IMR-90 (cell line): ENCODE measurements around the gene ERRFI1. TPM values are rescaled to one million over a fixed set of nuclear protein-coding genes. Genes with fewer than 3 reads are reported as not detected.

Experiments used
- ATAC-seq: fragments of 200-7000 bp; cut with Tn5 transposase; 2 replicates; pipeline ENCODE4 v1.9.1; 2020; ENCODE audit warnings: low read depth, mild to moderate bottlenecking, moderate library complexity
- BruUV-seq: library from RNA; stranded (reverse); fragments of 400-500 nt; replicated peaks from 2 replicates; lab custom pipeline; 2021; lab: Mats Ljungman, UMichigan
- CTCF ChIA-PET: fragments of 300-600 bp; formaldehyde crosslinking; extraction: SDS; loops from one replicate; lab custom pipeline; 2021; ENCODE audit warnings: antibody characterized with exemption; lab: Yijun Ruan, JAX
- POLR2A ChIA-PET: fragments of 300-600 bp; sonication (Branson Sonifier 250); formaldehyde crosslinking; loops from one replicate; lab custom pipeline; 2022; ENCODE audit warnings: antibody characterized with exemption; ENCODE audit not compliant: unreplicated experiment; lab: Charles Lee
- DNase-seq: peaks from one replicate; pipeline ENCODE4 v3.0.0; 2013
- H2AFZ ChIP-seq: replicated peaks from 2 replicates; pipeline ENCODE3; 2013; ENCODE audit warnings: low read length, mild to moderate bottlenecking; ENCODE audit not compliant: poor library complexity
- H2AK5ac ChIP-seq: 2 replicates; pipeline ENCODE4 v1.6.1; 2013; ENCODE audit warnings: low read depth, low read length, inconsistent platforms
- H2AK9ac ChIP-seq: replicated peaks from 2 replicates; pipeline ENCODE3; 2013; ENCODE audit warnings: mild to moderate bottlenecking, low read depth, low read length, moderate library complexity; ENCODE audit not compliant: poor library complexity
- H2BK120ac ChIP-seq: 2 replicates; pipeline ENCODE4 v1.6.1; 2013; ENCODE audit warnings: low read depth, low read length, inconsistent platforms
- H2BK15ac ChIP-seq: 3 replicates; pipeline ENCODE4 v1.6.1; 2013; ENCODE audit warnings: low read depth, low read length, inconsistent platforms
- H2BK20ac ChIP-seq: 2 replicates; pipeline ENCODE4 v1.6.1; 2013; ENCODE audit warnings: low read depth, mild to moderate bottlenecking, inconsistent platforms, low read length, moderate library complexity
- H2BK5ac ChIP-seq: 2 replicates; pipeline ENCODE4 v1.6.1; 2013; ENCODE audit warnings: mild to moderate bottlenecking, low read depth, low read length, inconsistent platforms; ENCODE audit not compliant: poor library complexity, severe bottlenecking
- H3K14ac ChIP-seq: replicated peaks from 2 replicates; pipeline ENCODE4 v1.6.1; 2013; ENCODE audit warnings: low read depth, low read length, inconsistent platforms
- H3K18ac ChIP-seq: 2 replicates; pipeline ENCODE4 v1.6.1; 2013; ENCODE audit warnings: low read depth, low read length, control low read depth
- H3K23ac ChIP-seq: 2 replicates; pipeline ENCODE4 v1.6.1; 2013; ENCODE audit warnings: low read depth, low read length, inconsistent platforms
- H3K27ac ChIP-seq: 2 replicates; pipeline ENCODE4 v1.5.1; 2013; ENCODE audit warnings: mild to moderate bottlenecking, control low read depth, low read length; ENCODE audit not compliant: insufficient read depth
- H3K27me3 ChIP-seq: 2 replicates; pipeline ENCODE4 v1.6.1; 2013; ENCODE audit warnings: low read length; ENCODE audit not compliant: control insufficient read depth, insufficient read depth
- H3K36me3 ChIP-seq: 2 replicates; pipeline ENCODE4 v1.6.1; 2013; ENCODE audit warnings: low read length, mixed read lengths; ENCODE audit not compliant: control insufficient read depth, insufficient read depth
- H3K4ac ChIP-seq: 2 replicates; pipeline ENCODE4 v1.6.1; 2013; ENCODE audit warnings: low read depth, low read length, inconsistent platforms
- H3K4me1 ChIP-seq: 2 replicates; pipeline ENCODE4 v1.6.1; 2013; ENCODE audit warnings: low read length, mixed read lengths; ENCODE audit not compliant: control insufficient read depth, insufficient read depth
- H3K4me2 ChIP-seq: 2 replicates; pipeline ENCODE4 v1.6.1; 2013; ENCODE audit warnings: low read depth, mild to moderate bottlenecking, control low read depth, low read length, moderate library complexity
- H3K4me3 ChIP-seq: 2 replicates; pipeline ENCODE4 v1.5.1; 2013; ENCODE audit warnings: low read depth, mild to moderate bottlenecking, control low read depth, low read length, moderate library complexity; ENCODE audit not compliant: insufficient read depth
- H3K56ac ChIP-seq: 2 replicates; pipeline ENCODE4 v1.6.1; 2013; ENCODE audit warnings: low read length, inconsistent platforms; ENCODE audit not compliant: insufficient read depth; ENCODE audit errors: extremely low read depth
- H3K79me1 ChIP-seq, 2 experiments: 2 replicates each; pipeline ENCODE4 v1.6.1; 2013; ENCODE audit warnings: low read length in 2 of 2, inconsistent platforms in 1 of 2, low read depth in 1 of 2
- H3K9ac ChIP-seq: 2 replicates; pipeline ENCODE4 v1.6.1; 2013; ENCODE audit warnings: low read depth, low read length, control low read depth
- H3K9me1 ChIP-seq: 2 replicates; pipeline ENCODE4 v1.6.1; 2013; ENCODE audit warnings: low read length, inconsistent platforms; ENCODE audit not compliant: insufficient read depth
- H3K9me3 ChIP-seq: 2 replicates; pipeline ENCODE4 v1.6.1; 2013; ENCODE audit warnings: low read length; ENCODE audit not compliant: control insufficient read depth, insufficient read depth
- H4K20me1 ChIP-seq: 2 replicates; pipeline ENCODE4 v1.6.1; 2013; ENCODE audit warnings: low read length, inconsistent platforms; ENCODE audit not compliant: insufficient read depth
- H4K5ac ChIP-seq: 2 replicates; pipeline ENCODE4 v1.6.1; 2013; ENCODE audit warnings: mild to moderate bottlenecking, low read depth, low read length, control low read depth
- H4K8ac ChIP-seq, 2 experiments: 2 replicates each; pipeline ENCODE4 v1.6.1; 2013; ENCODE audit warnings: low read depth in 2 of 2, low read length in 2 of 2, control low read depth in 1 of 2, inconsistent platforms in 1 of 2
- H4K91ac ChIP-seq: 2 replicates; pipeline ENCODE4 v1.6.1; 2013; ENCODE audit warnings: low read depth, low read length, inconsistent platforms; ENCODE audit not compliant: insufficient read depth
- BHLHE40 ChIP-seq: fragments of 150-350 bp; IDR thresholded peaks from 2 replicates; pipeline ENCODE4 v1.6.1; 2016; ENCODE audit warnings: mild to moderate bottlenecking, low read depth, low read length
- CHD1 ChIP-seq: IDR thresholded peaks from 2 replicates; pipeline ENCODE4 v1.6.1; 2012; ENCODE audit warnings: low read depth, low read length, improper control_type of control experiment
- RFX5 ChIP-seq: IDR thresholded peaks from 2 replicates; pipeline ENCODE4 v1.8.0; 2012; ENCODE audit warnings: low read depth, mild to moderate bottlenecking, low read length, moderate library complexity
- WGBS, 2 experiments: methylation state at CpG; one replicate each; pipeline versions ENCODE4 v1.1.5 to v1.1.7; 2013; ENCODE audit warnings: missing lambda C conversion rate in 2 of 2; ENCODE audit not compliant: insufficient read length in 1 of 2; ENCODE audit errors: extremely low coverage in 2 of 2; 5-methylcytosine and 5-hydroxymethylcytosine counted together
- dilution Hi-C: fragments of 300-500 bp; cut with HindIII; formaldehyde crosslinking; loops from one replicate; pipeline ENCODE4 v1.14.3; 2018; ENCODE audit warnings: low sequenced_read_pairs; ENCODE audit not compliant: unreplicated experiment
- in situ Hi-C: fragments of 300-500 bp; cut with MboI; formaldehyde crosslinking; loops from 3 replicates; pipeline ENCODE4 v1.14.3; 2019; ENCODE audit warnings: low sequenced_read_pairs, inconsistent platforms, mixed read lengths
- intact Hi-C: fragments of 100-400 bp; cut with micrococcal nuclease; formaldehyde crosslinking; loops from 2 replicates; pipeline ENCODE4 v1.10.0; 2022
- polyA plus RNA-seq, 3 experiments: library from polyadenylated mRNA; depleted of rRNA; stranded (reverse); fragments of >200 nt; gene quantifications; 2 replicates each; pipeline ENCODE4 v1.2.3, GENCODE V29; 2012; ENCODE audit warnings: low replicate concordance in 1 of 3
- total RNA-seq: library from RNA; depleted of rRNA; stranded (reverse); fragments of >200 nt; gene quantifications from 2 replicates; pipeline ENCODE4 v1.2.3, GENCODE V29; 2012

ERRFI1 gene
- total and polyA plus RNA-seq, 2 of the 4 experiments (the other 2 are of a cell fraction) = 101 to 145 TPM

DNA sequence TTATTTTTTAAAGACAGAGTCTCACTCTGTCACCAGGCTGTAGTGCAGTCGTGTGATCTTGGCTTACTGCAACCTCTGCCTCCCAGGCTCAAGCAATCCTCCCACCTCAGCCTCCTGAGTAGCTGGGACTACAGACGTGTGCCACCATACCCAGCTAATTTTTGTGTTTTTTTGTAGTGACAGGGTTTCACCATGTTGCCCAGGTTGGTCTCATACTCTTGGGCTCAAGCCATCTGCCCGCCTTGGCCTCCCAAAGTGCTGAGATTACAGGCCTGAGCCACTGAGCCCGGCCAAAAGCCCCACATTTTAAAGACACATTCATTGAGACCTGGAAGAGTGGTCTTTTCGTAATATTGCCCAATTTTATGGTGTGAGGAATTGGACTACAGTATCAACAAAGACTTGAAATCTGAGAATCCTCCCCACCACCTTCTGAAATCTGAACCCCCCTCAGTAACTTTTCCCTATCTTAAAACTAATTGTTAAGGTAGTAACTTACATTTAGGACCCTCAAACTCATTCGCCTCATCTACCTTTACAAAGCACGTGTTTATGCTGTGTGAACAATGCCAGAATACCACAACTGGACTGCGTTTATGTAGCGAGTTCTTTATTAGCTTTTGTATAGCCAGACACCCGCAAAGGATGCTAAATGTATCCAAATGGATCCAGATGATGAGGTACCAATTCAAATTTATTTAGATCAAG is 2.7 kb downstream of the ERRFI1 start:
- Histone ChIP-seq H4K20me1 (peaks cover 76% of the 10 kb centered on the region), H2AK9ac (no peak overlapping the region), H3K23ac (peak overlapping the region; percentile 2; the same call in 1 of the 2 replicates), H2BK20ac (no peak overlapping the region), H3K9me1 (peaks cover 14% of the 10 kb centered on the region), H2BK120ac (no peak overlapping the region), H2BK5ac (peak overlapping the region; percentile 41), H3K27ac (no peak overlapping the region), H4K5ac (0 out of 2 replicates have a peak overlapping the region, but pooled peaks have one; percentile 10), H3K27me3 (no peaks in the 10 kb centered on the region), H3K36me3 (peaks cover 3% of the 10 kb centered on the region), H4K91ac (no peak overlapping the region), H2AK5ac (no peak overlapping the region), H3K4me2 (peak overlapping the region; percentile 98), H2AFZ (no peak overlapping the region), H3K14ac (peak overlapping the region; percentile 72), H3K4ac (no peak overlapping the region), H2BK15ac (no peak overlapping the region), H3K4me3 (peak overlapping the region; percentile 66), H3K56ac (no peak overlapping the region), H3K79me1 (peaks cover 4 to 58% of the 10 kb centered on the region in 2 experiments; a peak in 2 of 4 replicates), H3K9ac (peak overlapping the region; percentile 66; the same call in 1 of the 2 replicates), H3K9me3 (no peaks in the 10 kb centered on the region), H3K4me1 (peaks cover 21% of the 10 kb centered on the region), H4K8ac (0 out of 4 replicates have a peak overlapping the region, but pooled peaks of 1 of the 2 experiments have one; percentile 11), H3K18ac (0 out of 2 replicates have a peak overlapping the region, but pooled peaks have one; percentile 35)
- in situ Hi-C loops = no loop called here
- BruUV-seq = no TSS peak
- ChIA-PET CTCF (interaction anchor here (0.6 kb wide), 1 partner anchor 9 kb away, joined by 3 read pairs; no protein-coding TSS in a partner anchor), POLR2A (no interaction called here)
- dilution Hi-C loops = loop anchor here (25.0 kb wide), 1 partner anchor 289 kb away; the partner anchor contains the start of gene SLC45A1
- intact Hi-C loops = loop anchor here (5.0 kb wide), 1 partner anchor 356 kb away; no protein-coding TSS in a partner anchor
- WGBS, 2 experiments = 53% methylated on average over 2 of the region's 10 CpGs; no CpG with 5 or more reads in 1 of the 2 experiments
- no peak for ATAC-seq
- TF ChIP-seq RFX5 = no peak
- 0 out of 2 replicates have a peak, but pooled peaks have one; percentile 83 for TF ChIP-seq CHD1
- no peak for TF ChIP-seq BHLHE40
- no peak for DNase-seq
